22Rv1 (cell line): ENCODE data around the gene GGA1.
A peak's percentile ranks its signal among the peaks of the same experiment; 100 is the strongest.

Experiments used
- H3K27ac ChIP-seq: fragments of 450-650 bp; 2 replicates; pipeline ENCODE4 v1.5.1; 2017
- ZFX ChIP-seq: fragments of 450-650 bp; IDR thresholded peaks from 2 replicates; pipeline ENCODE4 v1.6.1; 2017; ENCODE audit warnings: antibody characterized with exemption, borderline replicate concordance
- TF ChIP-seq, protein P1 (sequence below): fragments of 450-650 bp; IDR thresholded peaks from 2 replicates; pipeline ENCODE4 v1.5.1; 2017; ENCODE audit warnings: mild to moderate bottlenecking

GGA1 gene

DNA sequence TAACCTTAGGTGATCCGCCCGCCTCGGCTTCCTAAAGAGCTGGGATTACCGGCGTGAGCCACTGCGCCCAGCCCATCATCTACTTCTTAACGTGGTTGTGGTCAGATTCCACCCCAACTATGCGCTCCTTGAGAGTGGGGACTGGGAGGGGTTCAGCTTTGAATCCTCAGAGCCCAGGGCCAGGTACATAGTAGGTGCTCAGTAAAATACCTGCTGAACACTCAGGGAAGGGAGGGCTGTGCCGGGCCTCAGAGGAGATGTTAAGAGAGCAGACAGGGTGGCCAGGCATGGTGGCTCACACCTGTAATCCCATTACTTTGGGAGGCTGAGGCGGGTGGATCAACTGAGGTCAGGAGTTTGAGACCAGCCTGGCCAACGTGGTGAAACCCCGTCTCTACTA, 65.6 kb downstream of the GGA1 start:
- peak overlapping the region; percentile 94 for H3K27ac ChIP-seq
- TF ChIP-seq, protein P1, sequence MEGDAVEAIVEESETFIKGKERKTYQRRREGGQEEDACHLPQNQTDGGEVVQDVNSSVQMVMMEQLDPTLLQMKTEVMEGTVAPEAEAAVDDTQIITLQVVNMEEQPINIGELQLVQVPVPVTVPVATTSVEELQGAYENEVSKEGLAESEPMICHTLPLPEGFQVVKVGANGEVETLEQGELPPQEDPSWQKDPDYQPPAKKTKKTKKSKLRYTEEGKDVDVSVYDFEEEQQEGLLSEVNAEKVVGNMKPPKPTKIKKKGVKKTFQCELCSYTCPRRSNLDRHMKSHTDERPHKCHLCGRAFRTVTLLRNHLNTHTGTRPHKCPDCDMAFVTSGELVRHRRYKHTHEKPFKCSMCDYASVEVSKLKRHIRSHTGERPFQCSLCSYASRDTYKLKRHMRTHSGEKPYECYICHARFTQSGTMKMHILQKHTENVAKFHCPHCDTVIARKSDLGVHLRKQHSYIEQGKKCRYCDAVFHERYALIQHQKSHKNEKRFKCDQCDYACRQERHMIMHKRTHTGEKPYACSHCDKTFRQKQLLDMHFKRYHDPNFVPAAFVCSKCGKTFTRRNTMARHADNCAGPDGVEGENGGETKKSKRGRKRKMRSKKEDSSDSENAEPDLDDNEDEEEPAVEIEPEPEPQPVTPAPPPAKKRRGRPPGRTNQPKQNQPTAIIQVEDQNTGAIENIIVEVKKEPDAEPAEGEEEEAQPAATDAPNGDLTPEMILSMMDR = no peak
- no peak for TF ChIP-seq ZFX

DNA sequence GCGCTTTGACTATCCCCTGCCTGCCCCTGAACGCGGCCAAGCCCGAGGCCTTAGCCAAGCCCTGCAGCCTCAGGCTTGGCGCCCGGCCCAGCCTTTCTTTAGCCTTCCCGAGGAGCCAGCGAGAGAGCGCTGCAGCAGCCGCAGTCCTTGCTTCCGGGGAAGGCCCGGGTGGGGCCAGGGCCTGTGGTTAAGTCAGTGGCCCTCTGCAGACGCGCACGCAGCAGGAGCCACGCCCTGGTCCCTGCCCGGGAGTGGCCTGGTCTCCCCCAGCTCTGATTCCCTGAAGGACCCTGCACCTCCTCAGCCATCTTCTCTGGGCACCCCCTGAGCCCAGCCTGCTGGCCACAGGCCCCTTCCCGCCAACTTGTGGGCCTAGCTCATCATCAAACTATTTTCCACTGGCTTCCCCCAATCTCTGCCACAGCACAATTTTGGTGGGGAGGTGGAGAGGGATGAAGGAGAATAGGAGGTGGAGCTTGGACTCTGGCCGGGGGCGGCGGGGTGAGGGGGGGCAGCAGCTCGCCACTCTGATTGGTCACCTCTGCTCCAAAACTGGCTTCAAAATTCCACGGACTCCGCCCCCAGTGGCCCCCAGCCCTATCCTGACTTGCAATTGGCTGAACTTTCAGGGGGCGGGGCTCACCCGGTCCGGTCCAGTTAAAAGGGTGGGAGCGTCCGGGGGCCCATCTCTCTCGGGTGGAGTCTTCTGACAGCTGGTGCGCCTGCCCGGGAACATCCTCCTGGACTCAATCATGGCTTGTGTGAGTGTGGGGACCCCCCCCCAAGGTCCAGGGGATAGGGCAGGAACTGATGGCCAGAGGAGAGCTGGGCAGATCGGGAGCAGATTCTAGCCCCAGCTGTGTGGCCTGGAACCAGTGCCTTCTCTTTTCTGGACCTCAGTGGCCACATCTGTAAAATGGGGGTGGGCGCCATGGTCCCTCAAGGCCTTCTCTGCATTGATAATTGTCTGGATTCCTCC, 66.6 kb downstream of the GGA1 start, which contains the start of gene LGALS1:
TSS of gene LGALS1 (plus strand) at position 686 of the 979 bp plus-strand sequence. CDS start at position 753, 67 bp downstream.
- TF ChIP-seq, protein P1 = peak; percentile 29
- no peak for TF ChIP-seq ZFX
- peak within 1 kb of the TSS; percentile 94 for H3K27ac ChIP-seq

DNA sequence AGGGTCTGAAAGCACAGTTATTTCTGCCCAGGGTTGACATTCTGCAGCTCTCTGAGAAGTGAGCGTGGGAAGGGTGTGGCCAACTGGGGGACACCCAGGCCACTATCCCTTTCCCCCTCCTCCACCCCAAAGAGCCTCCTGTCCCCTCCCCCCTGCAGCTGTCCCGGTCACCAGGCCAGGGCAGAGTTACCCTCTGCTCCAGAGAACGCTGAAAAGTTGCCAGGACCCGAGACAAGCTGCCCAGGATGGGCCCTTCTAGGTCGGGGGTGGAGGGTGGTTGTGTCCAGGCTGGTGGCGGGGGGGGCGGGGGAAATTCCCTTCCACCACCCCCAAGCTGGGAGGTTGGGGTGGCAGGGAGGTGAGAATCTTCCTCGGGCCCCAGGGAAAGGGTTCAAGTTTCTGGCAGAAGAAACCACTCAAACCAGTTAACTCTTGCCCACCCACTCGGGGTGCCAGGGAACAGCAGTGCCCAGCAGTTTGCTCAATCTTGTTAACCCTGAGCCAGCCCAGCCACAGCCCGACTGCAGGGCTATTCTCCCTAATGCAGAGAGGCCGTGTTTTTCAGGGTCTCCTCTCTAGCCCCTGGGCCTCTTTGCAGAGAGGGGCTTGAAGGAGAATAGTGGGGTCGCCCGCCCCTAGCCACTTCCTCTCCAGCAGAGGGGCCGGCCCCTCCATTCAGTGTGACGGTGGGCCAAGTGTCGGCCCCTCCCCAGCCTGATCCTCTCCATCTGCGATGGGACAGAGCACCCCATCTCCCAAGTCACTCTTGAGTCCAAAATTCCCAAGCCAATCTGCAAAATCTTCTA, 67.5 kb downstream of the GGA1 start:
- no peak for TF ChIP-seq ZFX
- TF ChIP-seq, protein P1 = no peak
- peak overlapping the region; percentile 94 for H3K27ac ChIP-seq

DNA sequence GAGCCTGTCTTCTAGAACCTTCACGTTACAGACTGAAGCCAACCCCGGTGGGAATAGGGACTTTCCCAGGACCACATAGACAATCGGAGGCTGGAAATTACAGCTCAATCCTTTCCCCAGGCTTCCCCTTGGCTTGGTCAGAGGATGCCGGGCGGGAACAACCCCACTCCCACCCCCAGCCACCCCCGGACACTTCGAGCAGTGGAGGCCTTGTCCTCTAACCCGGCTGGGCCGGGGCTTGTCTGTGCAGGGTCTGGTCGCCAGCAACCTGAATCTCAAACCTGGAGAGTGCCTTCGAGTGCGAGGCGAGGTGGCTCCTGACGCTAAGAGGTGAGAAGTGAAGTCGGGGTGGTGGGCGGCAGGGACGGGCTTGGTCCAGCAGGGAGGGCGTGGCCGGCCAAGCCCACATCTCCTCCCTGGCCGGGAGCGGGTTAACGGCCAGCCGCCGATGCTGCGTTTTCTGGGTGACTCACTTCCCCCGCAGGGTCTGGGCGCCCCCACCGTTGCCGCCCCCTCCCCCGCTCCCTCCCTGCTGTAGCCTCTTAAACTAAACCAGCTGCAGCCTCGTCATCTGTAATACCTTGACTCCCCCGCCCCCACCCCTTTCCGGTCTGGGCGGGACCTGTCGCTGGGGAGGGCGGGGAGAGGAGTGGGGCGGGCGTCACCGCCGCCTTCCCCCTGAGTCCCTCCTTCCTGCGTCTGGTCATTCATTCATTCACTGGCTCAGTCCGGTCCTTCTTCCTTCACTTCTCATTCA, 68.3 kb downstream of the GGA1 start:
- H3K27ac ChIP-seq = peak overlapping the region; percentile 94
- TF ChIP-seq, protein P1 = no peak
- no peak for TF ChIP-seq ZFX

DNA sequence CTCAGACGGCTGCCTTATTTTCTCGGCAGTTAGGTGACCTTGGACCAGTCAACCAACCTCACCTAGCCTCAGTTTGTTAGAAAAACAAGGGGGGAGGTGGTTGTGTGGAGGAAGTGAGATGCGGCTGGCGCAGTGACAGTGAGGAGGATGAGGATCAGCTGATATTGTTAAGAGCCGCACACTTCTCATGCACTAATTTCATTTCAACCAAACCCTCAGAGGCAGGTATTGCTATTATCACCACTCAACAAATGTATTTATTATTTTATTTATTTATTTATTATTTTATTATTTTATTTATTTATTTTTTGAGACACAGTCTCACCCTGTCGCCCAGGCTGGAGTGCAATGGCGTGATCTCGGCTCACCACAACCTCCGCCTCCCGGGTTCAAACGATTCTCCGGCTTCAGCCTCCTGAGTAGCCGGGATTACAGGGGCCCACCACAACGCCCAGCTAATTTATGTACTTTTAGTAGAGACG, 68.9 kb downstream of the GGA1 start:
- peak overlapping the region; percentile 94 for H3K27ac ChIP-seq
- TF ChIP-seq ZFX = no peak
- TF ChIP-seq, protein P1 = no peak

DNA sequence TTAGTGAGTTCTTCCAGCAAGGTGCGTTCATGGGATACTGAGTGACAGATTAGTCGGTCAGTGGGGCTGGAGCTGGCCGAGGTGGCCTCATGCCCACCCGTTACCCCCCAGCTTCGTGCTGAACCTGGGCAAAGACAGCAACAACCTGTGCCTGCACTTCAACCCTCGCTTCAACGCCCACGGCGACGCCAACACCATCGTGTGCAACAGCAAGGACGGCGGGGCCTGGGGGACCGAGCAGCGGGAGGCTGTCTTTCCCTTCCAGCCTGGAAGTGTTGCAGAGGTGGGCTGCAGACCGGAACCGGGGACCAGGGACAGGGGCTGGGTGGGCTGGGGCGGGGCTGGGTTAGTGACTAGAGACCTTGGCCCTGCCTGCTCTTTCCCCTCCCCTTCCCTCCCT, 69.7 kb downstream of the GGA1 start:
- H3K27ac ChIP-seq = 0 out of 2 replicates have a peak overlapping the region, but pooled peaks have one; percentile 94
- TF ChIP-seq, protein P1 = no peak
- no peak for TF ChIP-seq ZFX
